Left renal cortex interstitium (tissue), 4 donors: ENCODE measurements around the gene ZNF546. TPM values are rescaled to one million over a fixed set of nuclear protein-coding genes. Genes with fewer than 3 reads are reported as not detected.
A peak's percentile ranks its signal among the peaks of the same experiment; 100 is the strongest.

Source experiments
- DNase-seq, 4 donors: peaks; one replicate each; pipeline ENCODE4 v3.0.0-alpha.2; 2013; ENCODE audit warnings: low read depth in 4 of 4, low spot score in 2 of 4, missing footprints in 1 of 4
- polyA plus RNA-seq, 4 donors: library from polyadenylated mRNA; unstranded; fragments of 120-200 nt; gene quantifications; one replicate each; pipeline ENCODE4 v1.2.1, GENCODE V29; 2013; ENCODE audit not compliant: insufficient read length in 4 of 4

Gene ZNF546
- polyA plus RNA-seq, 4 donors, result 5.4 to 12.0 (median 7.6) TPM

GRCh38 chr19:40053491-40053890, 56.6 kb downstream of the ZNF546 start:
- no peak for DNase-seq

GRCh38 chr19:40054632-40055031, 57.8 kb downstream of the ZNF546 start:
- DNase-seq, result no peak

DNA sequence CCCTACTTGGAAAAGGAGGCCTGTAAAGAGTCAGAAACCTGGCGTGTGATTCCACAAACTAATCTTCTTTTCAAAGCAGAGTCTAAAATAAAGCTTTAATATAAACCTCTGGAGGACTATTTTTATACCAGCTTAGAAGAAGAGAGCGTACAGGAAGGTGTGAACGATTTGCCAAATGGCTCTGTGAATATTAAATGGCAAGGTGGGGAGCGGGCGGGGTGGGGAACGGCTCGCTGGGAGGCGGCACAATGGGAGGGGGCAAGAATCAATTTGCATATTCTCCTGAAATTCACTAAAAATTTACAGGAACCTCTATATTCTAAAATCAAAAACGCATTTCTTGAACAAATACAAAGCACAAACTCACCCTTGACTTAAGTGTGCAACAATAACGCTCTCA, 58.2 kb downstream of the ZNF546 start:
- DNase-seq, result no peak

DNA sequence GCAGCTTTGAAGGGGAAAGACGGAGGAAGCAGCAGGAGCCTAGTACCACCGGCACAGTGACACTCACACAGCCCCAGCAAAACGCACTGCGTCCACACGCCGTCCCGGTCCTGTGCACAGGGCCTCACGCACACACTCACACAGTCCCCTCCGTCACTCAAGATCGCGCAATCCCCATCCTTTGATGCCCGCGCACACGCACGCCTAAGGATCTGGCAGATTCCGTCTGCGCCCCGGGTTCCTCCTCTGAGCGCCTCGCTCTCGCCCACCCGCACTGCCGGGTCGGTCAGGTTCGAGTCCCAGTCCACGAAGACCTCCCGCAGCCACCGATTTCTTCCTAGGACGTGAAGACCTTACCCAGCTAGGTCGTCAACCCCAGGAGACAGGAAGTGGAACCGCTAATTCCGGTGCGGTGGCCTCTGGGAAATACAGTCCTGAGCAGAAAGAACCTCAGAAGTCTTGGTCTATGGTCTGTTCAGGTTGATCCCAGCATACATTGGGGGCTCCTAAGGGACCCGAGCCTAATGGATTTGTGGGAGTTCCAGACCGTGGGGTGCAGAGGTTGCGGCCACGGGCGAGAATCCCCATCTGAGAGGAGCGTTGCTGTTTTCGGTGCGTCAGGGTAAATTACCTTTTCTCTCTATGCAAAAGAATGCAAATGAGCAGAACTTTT, 59.1 kb downstream of the ZNF546 start, which contains the start of gene ZNF780B:
Gene ZNF780B (minus strand): TSS at position 400 of the 673 bp plus-strand sequence. CDS start 5,899 bp downstream, outside the sequence.
- DNase-seq, result peak; percentile 30 to 60 (median 58)

DNA sequence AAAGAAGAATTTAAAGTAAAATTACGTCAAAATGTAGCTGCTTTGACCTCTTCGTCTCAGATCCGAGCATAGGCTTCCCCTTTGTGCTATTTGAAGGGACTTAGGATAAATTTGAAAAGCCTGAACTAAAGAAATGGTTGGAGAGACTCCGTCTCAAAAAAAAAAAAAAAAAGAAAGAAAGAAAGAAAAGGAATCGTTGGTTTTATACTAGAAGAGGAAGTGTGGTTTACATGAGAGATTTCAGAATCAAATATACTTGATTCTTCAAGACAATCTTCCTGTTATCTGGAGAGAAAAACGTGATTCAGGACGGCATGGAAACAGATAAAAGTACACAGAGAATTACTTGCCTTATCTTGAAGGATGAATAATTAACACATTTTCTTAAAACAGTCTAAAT, 59.6 kb downstream of the ZNF546 start:
- DNase-seq, result peak in 1 of 4 donors; percentile 6

DNA sequence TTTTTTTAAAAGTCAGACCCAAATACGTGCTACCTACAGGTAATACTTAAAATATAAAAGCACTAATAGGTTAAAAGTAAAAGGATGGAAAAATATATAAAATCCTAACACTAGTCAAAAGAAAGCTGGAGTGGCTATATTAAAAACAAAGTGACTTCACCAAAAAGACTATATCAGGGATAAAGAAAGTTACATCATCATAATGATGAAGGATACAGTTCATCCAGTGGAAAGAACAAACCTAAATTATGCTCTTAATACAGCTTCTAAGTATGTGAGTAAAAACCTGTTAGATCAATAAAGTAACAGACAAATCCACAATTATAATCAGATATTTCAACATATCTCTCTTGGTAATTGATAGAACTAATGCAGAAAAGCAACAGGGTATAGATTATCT, 60.3 kb downstream of the ZNF546 start:
- no peak for DNase-seq

GRCh38 chr19:40059624-40060023, 62.8 kb downstream of the ZNF546 start:
- no peak for DNase-seq

GRCh38 chr19:40070058-40070457, 73.2 kb downstream of the ZNF546 start:
- DNase-seq, result no peak

Other genes starting within 250 kb of the ZNF546 start
- gene LEUTX, start 218.2 kb upstream of the ZNF546 start, polyA plus RNA-seq, result not detected
- 10 to 100 TPM; 29.3 to 44.9 (median 34.2) TPM for gene DYRK1B, start 162.9 kb upstream of the ZNF546 start, polyA plus RNA-seq
- 100 to 1,000 TPM; 328 to 352 (median 339) TPM for gene FBL, start 150.7 kb upstream of the ZNF546 start, polyA plus RNA-seq
- 10 to 100 TPM in 2 of 4 donors, 1 to 10 TPM in 2; 5.1 to 12.7 (median 8.5) TPM for gene FCGBP, start 62.4 kb upstream of the ZNF546 start, polyA plus RNA-seq
- gene PSMC4, start 25.9 kb upstream of the ZNF546 start, polyA plus RNA-seq, result 100 to 1,000 TPM in 2 of 4 donors, 10 to 100 TPM in 2; 81.2 to 103 (median 99.1) TPM
- gene ZNF780B, start 59.2 kb downstream of the ZNF546 start, polyA plus RNA-seq, result 10 to 100 TPM; 18.1 to 45.5 (median 29.5) TPM
- gene ZNF780A, start 93.9 kb downstream of the ZNF546 start, polyA plus RNA-seq, result 10 to 100 TPM; 17.4 to 19.8 (median 18.6) TPM
- 10 to 100 TPM; 10.8 to 19.3 (median 17.4) TPM for gene MAP3K10, start 194.4 kb downstream of the ZNF546 start, polyA plus RNA-seq
- gene TTC9B, start 221.3 kb downstream of the ZNF546 start, polyA plus RNA-seq, result under 1 TPM in 3 of 4 donors, not detected in 1; 0.07 to 0.47 (median 0.14) TPM
- 1 to 10 TPM; 1.0 to 2.6 (median 1.9) TPM for gene CCNP, start 229.6 kb downstream of the ZNF546 start, polyA plus RNA-seq